Stimulated activated CD8-positive, alpha-beta memory T cell treated with anti-CD3 and anti-CD28 coated beads, Interleukin-2, amount 100 ng/mL, for 1 hour (primary cell): ENCODE results near the gene TOP2A.

Experiments
- DNase-seq, 2 donors: peaks; one replicate each; pipeline ENCODE4 v3.0.0-alpha.2; 2020; ENCODE audit warnings: low read depth in 2 of 2

Gene TOP2A

DNA sequence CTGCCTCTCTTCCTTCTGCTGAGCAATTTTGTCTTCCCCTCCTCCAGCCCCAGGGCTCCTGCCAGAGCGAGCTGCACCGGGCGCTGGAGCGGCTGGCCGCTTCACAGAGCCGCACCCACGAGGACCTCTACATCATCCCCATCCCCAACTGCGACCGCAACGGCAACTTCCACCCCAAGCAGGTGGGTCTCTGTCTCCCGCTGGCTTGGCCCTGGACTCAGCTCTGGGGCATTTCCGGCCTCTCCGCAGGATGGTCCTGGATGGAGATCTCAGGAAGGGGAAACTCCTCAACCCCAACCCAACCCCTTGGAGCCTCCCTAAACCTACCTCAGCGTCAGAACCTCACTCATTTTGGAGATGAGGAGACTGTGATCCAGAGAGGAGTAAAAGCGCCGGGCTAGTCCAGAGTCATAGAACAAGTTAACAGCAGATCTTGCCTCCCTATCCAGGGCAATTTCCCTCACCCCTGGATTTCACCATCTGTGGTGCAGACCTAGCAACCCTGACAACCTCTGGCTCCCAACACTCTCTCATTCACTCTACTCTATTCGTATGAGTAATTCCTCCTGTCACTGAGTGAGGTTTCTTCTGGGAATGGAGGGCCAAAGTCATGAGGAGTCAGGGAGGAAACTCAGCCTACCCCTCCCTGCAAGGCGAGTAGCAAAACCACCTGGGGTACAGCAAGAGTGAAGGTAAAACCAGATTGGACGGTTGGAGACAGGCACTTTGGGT, 36.4 kb upstream of the TOP2A start:
- no peak for DNase-seq

- DNase-seq, result no peak
Measured at GRCh38 chr17:40452921-40453378, 35.3 kb upstream of the TOP2A start.

- DNase-seq, result no peak
Measured at GRCh38 chr17:40452216-40452787, 34.6 kb upstream of the TOP2A start.

DNA sequence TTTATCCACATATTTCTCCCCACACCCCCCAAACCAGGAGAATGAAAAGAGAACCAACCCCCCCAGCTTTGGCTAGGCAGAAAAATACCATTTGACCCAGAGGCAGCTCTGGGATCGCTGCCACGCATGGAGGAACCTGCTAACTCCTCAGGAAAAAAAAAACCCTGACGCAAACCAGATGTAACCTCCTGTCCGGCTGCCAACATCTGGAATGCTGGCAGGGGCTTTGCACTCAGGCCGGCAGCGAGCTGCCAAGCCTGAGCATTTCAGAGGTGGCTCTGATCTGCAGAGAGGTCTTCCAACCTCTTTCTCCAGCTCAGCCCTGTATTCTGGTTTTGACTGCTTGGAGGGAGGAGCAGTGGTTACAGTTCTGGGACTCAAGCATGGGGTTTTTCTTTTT, 33.7 kb upstream of the TOP2A start:
- DNase-seq, result no peak

DNA sequence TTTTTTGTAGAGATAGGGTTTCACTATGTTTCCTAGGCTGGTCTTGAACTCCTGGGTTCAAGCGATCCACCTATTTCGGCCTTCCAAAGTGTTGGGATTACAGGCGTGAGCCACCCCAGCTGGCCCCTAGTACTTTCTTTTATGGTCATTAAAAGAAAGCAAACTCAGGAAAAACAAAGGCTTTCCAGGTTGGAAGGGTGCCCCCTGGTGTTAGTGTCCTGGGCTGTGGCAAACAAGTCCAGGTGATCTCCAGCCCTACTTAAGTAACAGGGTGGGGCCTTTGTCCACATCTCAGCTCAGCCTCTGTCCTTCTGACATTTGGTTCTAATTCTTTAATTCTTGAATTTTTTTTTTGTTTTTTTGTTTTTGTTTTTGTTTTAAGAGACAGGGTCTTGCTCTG, 32.5 kb upstream of the TOP2A start:
- no peak for DNase-seq

DNA sequence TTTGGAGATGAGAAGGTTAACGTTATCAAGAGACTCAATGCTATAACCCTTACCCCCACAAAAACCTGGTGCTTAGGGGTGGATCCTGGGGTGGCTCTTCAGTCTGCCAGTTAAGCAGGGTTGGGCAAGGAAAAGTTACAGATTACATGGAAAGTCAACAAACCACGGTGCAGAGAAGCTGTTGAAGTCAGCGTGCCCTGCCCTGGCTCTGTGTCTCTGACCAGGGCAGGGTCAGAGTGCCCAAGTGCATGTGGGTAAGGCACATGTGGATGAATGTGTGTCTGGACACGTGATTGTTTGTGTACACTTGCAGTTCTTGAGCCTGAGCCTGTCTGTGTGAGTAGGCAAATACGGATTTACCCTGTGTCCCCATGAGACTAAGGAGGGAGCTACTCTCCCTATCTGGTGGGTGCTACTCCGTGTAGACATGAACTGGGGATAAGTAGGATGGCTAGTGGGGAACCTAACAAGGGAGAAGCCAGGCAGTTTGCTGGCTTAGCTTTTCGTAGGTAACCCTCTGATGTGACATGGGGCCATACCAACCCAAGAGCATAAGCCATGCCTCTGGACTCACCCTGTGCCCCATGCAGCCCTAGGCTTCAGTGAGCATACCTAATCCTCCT, 31.1 kb upstream of the TOP2A start:
- no peak for DNase-seq

DNA sequence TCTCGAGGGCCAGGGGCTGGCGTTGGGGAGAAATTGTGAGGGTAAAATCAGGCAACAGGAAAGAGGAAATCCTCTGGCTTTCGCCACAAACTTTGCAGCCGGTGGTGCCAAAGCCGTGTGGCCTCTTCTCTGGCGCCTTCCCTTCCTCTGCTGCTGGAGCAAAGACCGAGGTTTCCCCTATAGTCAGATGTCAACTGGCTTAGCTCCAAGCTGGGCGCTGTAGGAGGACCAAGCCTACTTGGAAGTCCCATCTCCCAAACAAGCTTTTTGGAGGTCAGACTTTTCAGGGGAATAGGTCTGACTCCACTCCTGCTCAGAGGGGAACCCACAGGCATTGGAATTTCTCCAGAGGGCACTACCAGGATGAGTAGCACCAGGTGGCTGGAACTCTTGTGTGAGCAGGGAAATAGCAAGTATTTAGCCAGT, 30.5 kb upstream of the TOP2A start:
- no peak for DNase-seq

DNA sequence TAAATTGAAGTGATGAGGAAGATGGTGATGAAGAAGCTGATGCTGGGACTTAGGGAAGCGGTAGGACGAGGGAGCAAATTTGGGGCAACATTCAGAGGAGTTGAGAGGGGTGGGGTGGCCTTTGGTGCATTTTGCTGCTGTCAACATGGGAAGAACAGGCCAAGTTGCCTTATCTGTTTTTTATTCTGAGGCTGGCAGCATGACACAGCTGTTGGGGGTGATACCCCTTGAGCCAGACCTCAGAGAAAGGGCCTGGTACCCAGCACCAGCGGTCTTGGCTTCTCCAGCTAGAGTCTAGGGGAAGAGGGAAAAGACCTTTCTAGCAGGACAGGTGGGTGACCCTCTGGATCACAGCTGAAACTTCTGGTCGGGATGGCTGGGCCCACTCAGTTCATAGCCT, 30.1 kb upstream of the TOP2A start:
- no peak for DNase-seq

DNA sequence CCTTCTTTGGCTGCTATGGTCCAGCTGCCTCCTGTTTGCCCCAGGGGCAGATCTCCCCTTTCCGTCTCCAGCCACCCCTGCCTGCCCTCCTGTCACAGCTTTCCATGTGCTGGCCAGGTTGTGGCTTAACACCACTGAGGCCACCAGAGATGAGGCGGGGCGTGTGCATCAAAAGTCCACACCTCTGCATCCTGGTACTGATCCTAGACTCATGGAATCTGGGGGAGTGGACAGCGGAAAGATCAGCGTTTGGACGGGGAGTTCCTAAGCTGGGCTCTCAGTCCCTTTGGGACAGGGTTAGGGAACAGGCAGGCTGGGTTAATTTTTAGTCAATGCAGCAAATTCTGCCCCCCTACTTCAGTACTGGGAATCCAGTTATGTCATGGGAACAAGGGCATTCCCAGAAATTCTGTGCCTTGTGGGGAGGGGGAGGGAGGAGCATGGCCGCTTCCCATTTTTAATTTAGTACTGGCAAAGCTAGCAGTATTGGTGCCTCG, 29.5 kb upstream of the TOP2A start:
- no peak for DNase-seq

GRCh38 chr17:40445751-40446468, 28.2 kb upstream of the TOP2A start:
- no peak for DNase-seq

- no peak for DNase-seq
Measured at GRCh38 chr17:40443988-40444899, 26.5 kb upstream of the TOP2A start.

- peak; percentile 37 to 44 for DNase-seq
Measured at GRCh38 chr17:40443196-40443987, 25.7 kb upstream of the TOP2A start, which contains the start of gene IGFBP4. IGFBP4 (plus strand) TSS chr17:40443450; CDS start chr17:40443736, 286 bp downstream.

DNA sequence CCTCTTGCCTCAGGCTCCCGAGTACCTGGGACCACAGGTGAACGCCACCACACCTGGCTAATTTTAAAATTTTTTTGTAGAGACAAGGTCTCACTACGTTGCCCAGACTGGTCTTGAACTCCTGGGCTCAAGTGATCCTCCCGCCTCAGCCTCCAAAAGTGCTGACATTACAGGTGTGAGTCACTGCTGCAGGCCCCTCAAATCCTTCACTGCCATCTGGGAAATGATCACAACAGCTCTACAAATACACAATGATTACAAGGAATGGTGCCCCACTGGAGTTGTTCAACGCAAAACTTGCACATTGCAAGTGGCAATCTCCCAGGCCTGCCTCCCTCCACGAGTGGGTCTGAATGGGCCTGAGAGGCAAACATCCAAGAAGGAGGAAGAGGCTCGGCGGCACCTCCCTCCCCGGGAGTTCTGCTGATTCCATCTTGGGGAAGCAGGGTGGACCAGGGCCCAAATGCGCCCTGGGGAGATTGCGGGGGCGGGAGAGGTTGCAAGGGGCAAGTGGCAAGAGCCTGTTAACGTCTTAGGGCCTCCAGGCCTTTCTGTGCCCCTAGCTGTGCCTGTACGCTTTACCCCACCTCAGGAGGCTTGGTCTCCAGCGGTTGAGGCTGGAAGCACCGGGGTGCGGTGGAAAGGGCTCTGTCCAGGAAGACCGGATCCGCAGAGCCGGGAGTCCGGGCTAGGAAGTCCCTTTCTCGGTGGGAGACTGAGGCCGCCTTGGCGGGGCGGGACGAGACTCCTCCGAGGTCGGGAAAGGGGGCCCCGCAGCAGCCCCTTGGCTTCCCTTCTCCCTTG, 24.9 kb upstream of the TOP2A start:
- no peak for DNase-seq

- no peak for DNase-seq
Measured at GRCh38 chr17:40440166-40440565, 22.5 kb upstream of the TOP2A start.

- no peak for DNase-seq
Measured at GRCh38 chr17:40437095-40437732, 19.5 kb upstream of the TOP2A start.

DNA sequence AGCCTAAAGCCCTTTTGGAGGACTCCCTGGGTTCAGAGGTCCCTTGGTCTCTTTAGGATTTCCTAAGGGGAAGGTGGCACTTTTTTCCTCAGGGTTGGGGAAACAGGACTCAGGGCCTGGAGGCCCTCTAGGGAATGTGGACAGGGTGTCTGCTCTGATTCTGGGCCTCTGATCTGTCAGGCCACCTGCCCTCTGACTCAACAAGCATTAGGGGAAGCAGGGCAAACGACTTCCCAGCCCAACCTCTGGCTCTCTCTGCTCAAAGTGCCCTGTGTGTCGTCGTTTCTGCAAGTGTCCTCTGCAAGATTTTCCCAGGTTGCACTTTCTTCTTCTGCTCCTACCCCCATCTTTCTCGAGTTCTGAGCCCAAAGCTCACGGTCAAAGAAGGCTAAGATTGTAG, 18.9 kb upstream of the TOP2A start:
- DNase-seq, result no peak

- DNase-seq, result no peak
Measured at GRCh38 chr17:40433551-40434415, 16.1 kb upstream of the TOP2A start.
